ENCODE measurements around the gene TCP11.

TCP11 gene

DNA sequence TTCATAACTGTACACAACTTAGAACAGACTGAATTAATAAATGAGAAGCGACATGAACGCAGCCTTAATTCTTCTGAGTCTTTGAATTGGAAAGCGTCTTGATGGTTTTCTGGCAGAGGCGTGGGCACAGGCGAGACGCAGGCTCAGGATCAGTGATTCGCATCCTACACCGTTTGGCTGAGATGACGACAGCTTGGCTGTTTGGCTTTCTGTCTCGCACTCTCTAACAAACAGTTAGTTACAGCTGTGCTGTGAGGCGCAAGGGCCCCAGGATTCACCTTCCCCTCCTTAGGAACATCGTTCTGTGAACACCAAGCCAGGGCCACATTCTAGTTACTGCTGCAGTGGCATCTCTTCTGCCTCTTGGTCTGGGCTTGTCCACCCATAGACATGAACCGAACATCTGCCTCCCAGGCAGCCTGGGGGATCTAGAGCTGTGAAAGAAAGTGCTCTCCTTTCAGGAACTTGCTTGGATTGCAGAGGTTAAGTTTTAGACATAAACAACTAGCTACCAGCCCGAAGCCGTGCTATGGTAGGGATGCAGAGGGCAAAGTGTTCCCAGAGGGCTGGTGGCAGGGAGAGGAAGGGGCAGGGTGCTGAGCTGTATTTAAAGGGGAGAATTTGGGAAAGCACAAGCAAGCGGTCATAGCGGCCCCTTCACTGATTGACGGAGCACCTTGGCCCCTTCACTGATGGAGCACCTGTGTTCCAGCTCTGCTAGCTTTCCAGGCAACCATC lies 49.6 kb downstream of the TCP11 start:
- no peak for DNase-seq

DNA sequence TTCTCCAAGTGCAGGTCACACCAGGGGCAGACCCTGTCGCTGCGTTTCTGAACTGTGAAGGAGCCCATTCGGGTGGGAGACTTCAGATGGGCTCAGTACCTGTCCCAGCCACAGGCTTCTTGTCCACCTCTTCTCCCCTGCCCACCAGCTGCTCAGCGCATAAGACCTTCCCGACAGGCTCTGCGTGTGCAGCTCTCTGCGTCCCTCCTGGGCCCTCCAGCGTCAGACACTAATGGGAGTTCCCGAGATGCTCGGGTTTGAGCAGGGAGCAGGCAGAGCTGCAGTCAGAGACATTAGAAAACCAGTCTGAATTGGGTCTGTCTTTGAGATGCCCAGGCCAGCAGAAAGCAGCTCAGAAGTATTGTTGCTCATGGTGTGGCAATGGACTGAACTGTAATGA lies 50.4 kb downstream of the TCP11 start:
- no peak for DNase-seq

DNA sequence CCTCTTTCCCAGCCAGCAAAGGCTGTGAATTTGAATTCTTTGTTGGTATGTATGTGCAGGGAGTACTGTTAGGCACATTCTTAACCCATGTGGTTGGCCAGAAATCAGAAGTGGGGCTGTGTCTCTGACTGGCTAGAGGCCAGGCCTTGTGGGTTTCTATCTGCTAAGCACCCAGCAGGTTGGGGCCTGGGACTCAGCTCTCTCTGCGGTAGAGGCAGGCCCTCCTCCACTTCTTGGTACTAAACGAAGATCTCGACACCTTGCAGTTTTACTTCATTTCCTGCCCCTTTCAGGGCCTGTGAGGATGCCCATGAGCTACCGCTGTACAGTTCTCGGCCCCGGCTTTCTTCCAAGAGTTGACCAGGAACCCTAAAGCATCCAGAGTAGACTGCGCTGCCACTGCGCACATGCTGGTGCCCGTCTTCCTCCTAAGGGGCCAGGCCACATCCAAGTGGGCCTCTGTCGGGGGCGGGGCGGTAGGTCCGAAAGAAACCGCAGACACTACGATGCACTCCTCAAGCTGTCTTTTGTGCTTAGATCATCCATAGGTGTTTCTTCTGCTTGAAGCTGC lies 51.1 kb downstream of the TCP11 start:
- no peak for DNase-seq

DNA sequence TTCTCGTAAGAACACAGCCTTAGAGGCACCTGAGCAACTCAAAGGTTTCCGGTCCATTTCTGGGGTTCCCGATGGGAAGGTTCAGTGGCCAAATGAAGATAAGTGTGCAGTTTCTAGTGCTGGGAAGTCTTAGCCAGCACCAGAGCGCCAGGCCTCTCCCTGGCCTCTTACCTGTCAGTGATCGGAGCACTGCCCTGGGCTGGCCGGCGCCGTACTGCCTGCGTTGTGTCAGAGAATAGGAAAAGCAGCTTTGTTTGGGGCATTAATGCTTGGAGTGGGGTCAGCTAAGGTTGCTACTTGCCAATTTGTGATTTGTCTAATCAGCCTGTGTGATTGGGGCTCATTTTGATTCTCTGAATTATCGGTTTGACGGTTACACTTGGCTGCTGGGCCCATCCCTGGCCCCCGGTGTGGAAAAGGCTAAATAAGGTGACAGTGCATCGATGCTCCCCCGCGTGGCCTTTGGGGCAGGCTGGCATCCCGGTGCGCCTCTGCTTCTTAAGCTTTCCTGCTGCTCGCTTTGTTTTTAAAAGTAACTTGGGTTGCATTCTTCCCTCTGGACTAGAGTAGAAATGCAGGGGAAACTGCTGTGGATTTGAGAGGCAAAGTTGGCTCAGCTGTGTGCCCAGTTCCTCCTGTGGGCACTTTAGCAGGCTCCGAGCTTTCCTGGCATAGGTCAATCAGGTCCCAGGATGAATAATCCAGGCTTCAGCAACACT lies 51.8 kb downstream of the TCP11 start:
- no peak for DNase-seq

DNA sequence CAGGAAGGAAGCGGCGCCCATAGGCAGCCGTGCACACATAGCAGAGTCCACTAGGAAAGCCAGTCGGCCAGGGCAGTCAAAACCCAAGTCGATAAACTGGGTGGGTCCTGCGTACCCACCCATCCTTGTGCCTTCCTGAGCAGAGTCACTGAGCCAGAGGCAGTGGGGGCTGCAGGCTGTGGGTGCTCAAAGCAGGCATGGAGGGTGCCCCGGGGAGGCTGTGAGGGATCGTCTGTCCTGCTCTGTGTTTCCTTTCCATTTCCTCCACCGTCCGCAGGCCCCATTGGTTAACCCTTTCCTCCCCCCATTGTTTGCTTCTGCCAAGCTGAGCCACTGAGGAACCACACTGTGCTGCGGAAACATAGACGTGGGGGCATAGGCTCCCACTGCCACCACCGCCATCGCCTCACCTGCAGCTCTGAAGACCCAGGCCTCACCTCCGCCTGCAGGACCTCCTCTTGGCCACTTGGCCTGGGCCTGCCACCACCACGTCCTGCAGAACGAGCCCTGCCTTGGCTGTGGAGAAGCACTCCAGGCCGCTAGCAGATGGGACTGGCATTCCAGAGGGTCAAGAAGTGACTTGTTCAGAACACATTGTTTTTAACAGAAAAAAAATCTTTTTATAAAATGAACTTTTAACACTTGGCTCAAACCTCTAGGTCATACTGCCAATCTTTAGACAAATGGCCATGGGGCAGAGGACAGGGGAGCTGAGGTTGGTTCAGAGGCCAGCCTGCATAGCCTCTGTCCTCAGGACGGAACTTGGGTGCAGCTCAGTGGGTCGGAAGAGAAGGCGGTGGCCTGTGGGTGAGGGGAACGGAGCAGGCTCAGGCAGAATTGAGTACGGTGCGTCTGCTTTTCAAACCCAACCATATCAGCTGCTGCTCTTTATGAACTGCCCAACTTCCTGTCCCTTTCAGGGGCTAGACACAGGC lies 52.6 kb downstream of the TCP11 start:
- no peak for DNase-seq

DNA sequence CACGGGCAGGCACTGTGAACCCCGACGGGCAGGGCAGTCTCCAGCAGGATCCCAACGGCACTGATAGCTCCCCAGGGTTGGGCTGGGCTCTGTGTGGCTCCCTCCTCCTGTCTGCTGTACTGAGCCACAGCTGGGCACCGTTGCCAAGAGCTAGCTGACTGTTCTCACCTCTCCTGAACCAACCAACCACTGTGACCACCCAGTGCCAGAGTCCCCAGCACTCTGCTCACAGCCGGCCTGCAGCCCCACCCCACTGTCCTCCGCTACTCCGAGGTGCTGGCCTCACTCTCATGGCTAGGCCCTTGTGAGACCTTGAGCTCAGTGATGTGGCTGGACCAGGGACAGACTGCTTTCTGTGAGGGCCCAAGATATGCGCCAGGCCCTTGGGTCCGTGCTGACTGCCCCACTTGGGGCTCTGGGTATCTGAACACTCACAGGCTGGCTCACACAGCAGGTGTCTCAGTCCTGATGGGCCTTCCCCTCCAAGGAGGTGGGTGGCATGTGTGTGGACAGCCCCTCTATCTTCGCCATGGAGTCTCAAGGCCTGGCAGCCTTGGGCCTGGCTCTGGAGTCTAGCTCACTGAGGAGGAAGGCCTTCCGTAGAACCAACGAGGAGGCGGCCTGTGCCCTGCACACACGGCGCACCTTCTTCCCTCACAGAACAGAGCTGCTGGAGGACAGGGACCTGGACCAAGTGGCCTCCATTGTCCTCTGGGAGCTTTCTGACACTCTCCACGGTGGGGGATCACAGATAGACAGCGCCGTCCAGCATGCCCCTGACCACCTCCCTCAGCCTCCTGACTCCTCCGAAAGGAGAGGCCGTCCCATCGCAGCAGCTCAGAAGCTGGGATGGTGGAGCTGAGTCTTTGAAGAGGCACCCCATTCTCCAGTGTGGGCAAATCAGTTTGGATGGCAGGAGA lies 53.5 kb downstream of the TCP11 start:
- DNase-seq: no peak

DNA sequence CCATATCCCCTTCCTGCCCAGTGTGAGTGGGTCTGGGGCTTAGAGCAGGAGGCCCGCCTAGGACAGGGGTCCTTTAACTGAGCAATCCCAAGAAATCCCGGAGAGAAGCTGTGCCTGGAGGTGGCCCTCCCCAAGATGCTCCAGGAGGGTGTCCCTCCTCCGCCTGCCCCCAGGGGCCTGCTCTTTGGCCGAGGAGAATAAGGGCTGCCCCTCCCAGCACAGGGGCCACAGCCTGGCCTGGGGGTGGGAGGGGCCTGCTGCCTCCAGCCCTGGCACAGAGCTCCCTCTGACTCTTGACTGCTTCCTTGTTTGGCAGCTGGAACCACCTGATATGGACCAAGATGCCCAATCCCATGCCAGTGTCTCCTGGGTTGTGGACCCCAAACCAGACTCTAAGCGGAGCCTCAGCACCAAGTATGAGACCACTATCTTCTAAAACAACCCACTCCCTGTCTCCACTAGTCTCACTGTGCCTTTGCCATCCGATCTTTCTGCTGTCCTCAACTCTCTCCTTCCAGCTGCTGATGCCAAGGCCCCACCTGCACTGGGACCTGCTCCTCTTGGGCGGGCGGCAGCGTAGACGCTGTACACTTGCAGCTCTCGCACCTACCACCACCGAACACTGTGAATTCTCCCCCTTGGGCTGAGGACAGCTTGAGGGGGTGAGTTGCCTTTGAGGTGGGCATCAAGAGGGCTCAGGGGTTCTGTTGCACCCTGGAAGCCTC lies 54.3 kb downstream of the TCP11 start:
- no peak for DNase-seq

DNA sequence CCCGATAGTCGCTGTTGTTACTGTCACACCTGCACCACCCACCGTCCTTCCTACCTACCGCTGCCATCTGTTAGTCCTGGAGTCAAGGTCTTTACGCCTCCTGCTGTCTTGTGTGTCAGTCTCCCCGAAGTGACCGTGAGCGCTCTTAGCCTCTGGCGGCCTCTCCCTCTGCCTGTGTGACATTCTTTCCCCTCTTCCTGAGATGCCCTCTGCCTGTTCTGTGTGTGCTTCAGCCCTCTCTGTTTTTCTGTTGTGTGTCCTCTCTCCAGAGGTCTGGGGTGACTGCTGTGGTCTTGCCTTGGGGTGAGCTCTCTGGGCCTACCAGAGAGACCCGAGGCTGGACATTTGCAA lies 54.9 kb downstream of the TCP11 start:
- no peak for DNase-seq

DNA sequence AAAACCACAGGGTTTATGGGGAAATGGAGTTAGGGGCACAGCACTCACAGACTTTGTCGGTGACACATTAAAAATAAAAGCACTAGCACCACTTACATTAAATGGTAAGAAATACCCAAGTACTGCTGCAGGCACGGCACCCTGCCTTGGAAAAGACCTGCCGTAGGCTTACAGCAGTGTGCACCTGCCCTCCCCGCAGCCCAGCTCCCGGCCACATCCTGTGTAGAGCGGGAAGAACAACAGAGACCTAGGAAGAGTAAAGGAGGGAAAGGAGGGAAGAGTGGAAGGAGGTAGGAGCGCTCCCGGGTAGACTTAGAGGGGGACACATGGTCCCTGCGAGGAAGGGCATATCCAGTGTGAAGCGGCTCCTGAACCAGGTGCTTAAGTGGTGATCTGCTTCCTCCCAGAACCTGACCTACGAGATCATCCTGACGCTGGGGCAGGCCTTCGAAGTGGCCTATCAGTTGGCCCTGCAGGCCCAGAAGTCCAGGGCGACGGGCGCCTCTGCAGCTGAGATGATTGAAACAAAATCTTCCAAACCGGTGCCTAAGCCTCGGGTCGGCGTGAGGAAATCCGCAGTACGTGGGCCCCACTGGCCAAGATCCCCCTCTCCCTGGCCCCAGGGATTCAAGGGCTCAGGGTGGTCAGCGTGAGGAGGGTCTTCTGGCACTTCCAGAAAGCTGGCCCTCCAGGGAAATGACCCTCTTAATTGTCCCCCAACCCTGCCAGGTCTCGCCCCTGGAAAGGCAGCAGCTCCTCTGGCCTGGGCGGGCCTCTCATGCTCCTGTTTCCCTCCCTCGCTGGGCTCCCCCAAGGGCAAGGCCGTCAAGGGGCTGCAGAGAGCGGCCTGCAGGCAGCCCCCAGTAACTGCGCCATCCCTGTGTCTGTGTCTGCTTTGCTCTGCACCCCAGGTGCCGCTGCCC lies 55.5 kb downstream of the TCP11 start:
- no peak for DNase-seq

DNA sequence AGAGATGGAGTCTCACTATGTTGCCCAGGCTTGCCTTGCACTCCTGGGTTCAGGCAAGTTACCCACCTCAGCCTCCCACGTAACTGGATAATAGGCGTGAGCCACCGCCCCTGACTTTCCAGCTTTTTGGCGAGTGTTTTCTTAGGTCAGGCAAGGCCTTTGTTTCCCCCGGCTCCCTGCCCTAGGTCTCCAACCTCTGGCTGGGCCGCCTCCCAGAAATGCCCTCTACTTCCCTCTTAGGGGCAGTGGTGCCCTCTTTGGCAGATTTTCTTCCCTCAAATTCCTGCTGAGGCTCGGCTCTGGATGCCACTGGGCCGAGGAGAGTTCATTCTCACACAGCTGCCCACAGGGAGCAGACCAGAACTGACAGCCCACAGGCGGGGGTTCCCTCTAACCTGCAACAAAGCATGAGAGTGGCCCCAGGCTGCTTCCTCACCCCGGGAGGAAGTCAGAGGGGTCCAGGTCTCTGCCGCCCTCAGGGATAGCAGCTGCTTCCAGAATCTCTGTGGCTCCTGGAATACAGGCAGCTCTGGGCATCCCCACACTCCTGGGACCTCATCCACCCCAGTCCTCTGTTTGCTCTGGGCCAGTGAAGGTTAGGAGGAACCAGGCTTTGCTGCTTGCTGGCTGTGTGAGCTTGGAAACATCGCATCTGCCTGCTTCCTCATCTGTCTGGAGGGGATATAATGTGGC lies 56.5 kb downstream of the TCP11 start:
- no peak for DNase-seq

DNA sequence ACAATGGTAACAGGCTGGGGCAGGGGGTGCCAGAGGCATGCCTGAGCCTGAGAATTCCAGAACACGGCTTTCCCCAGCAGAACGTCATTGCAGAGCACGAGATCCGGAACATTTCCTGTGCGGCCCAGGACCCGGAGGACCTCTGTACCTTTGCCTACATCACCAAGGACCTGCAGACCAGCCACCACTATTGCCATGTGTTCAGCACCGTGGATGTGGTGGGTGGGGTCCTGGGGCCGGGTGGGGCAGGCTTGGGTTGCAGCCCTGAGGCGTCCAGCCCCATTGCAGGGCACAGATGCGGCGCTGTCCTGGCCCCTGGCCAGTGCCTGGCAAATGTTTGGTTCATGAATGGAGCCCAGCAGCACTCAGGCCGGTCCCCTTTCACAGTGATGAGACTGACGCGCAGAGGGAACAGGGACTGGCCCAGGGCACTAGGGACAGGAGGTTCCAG lies 57.1 kb downstream of the TCP11 start:
- no peak for DNase-seq

DNA sequence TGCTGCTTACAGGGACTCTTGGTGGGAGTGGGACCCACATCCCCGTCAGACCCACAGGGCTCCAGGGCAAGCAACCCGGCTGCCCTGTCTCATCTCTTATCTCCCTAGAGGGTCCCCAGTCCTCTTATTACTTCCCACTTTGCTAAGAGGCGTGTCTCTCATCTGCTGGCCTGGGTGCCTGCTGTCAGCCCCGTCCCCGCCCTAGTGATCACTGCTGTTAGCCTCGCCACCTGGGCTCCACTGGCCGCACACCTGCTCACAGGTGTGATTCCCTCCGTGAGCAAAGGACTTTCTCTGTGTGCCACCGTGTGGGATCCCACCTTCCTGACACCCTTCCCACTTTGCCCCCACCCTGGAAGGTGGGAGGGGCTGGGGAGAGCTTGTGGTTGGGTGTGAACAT lies 57.6 kb downstream of the TCP11 start:
- DNase-seq: no peak

DNA sequence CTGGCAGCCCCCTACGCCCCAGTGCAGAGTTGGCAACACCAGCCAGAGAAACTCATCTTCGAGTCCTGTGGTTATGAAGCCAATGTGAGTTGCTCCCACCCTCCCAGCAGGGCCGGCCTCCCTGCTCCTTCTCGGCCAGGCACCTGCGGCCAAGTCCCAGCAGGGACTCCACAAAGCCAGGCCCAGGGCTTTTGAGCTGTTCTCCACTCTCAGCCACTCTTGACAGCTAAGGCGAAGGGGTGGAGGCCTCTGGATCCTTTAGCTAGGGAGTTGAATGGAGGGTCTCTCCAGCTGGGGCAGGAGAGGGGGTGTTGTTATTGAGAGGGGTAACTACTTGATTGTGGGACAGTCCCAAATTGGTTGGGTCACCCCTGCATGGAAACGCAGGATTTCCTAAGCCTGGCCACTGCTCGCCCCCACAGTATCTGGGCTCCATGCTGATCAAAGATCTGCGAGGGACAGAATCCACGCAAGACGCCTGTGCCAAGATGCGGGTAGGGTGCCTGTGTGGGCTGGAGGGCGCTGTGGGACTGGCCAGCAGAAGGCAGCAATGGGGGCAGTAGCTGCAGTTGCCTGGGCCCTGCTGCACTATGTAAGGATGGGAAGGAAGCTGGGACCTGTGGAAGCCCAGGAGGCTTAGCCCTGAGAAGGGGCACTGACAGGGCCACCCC lies 58.3 kb downstream of the TCP11 start:
- no peak for DNase-seq

DNA sequence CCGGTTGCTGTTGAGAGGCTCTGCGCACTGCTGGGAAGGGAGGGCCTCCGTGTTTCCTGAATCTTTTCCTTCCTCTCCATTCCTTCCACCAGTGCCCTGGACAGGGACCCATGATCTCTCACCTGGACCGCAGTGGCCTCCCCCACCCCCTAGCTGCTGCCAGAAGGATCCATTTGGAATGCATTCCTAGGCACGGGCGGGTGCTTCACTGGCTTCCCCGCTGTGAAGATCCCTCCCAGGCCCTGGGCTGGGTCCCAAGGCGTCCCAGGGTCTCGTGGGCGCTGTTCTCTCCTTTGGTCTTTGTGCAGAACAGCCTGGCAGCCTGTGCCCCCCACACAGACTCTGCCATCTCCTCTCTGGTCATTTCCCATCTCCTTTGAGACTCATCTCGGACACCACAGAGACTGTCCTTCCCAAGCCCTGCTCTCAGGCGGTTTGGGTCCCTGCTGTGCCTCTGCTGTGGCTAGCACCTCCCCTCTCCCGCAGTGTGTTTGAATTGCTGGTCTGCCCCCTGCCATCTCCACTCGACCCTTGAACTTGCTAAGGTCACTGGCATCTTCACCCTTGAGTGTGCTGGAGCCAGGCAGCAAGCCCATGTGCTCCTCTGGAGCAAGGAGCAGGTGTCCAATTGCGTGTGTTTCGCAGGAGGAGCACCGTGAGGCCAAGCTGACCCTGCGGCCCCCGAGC lies 59.0 kb downstream of the TCP11 start:
- DNase-seq: no peak

DNA sequence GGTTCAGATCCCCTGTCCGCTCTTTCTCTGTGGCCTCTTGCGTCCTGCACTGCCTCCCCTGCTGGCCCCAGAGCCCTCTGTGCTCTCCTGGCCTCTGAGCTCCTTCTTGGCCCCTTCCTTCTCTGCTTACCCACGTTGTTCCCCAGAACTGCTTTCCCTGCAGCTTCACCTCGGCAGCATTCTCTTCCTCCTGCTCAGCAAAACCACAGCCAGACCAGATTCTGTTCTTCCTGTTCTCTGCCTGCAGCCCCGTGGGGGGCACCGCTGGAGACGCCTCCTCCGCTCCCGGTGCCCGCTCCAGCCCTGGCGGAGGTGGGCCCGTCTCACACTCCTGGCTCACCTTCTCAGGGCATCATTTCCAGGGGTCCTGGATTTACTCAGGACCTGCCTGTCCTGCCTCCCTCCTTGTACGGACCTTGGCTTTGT lies 59.7 kb downstream of the TCP11 start:
- no peak for DNase-seq

DNA sequence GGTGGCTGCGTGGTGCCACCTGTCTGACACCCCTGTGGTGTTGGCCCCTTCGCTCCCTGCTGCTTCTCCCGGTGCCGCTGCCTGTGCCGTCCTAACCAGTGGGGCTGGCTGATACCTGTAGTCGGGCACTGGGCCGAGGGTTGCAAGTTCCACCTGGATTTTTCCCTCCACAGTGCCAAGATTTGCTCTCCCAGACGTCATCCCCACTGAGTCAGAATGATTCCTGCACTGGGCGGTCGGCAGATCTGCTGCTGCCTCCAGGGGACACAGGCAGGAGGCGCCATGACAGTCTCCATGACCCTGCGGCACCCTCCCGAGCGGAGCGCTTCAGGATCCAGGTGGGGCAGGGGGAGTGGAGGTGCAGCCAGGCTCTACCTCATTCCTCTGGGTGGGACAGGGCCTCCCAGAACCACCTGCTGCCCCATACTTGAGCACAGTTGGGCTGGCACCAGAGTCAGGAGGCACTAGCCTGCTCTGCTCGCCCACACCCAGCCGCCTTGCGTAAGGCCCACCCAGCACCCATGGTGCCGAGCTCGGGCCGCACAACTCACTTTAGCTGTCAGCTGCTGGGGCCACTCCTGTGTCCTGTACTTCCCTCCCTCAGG lies 60.2 kb downstream of the TCP11 start:
- no peak for DNase-seq

DNA sequence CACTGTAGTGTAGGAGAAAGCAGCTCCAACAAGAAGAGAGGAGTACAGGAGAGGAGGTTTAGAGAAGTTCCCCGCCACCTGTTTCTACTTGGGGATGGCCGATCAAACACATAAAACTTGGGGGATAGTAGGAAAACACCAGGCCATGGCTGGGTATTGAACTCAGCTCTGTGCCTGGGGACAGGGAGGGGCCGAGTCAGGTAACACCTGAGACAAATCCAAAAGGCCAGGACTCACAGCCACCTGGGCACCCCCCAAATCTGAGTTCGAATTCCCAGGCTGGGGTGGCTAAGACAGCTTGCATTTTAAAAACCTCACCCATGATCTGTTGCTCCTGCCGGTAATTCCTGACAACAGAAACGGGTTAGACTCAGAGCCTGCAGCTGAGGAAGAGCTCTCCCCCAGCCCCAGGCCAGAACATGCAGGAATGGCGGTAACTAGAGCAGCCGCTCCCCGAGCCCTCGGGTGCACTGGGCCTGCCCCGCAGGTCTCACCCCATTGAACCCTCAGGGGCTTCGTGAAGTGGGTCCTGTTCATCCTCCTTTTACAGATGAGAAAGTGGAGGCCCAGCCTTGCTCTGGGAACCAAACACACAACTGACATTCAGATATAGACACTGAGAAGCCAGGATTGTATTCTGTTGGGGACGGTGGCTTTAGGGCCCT lies 61.0 kb downstream of the TCP11 start:
- DNase-seq: no peak
